ENCODE measurements around the gene PIAS1.
A peak's percentile ranks its signal among the peaks of the same experiment; 100 is the strongest.

PIAS1 gene

DNA sequence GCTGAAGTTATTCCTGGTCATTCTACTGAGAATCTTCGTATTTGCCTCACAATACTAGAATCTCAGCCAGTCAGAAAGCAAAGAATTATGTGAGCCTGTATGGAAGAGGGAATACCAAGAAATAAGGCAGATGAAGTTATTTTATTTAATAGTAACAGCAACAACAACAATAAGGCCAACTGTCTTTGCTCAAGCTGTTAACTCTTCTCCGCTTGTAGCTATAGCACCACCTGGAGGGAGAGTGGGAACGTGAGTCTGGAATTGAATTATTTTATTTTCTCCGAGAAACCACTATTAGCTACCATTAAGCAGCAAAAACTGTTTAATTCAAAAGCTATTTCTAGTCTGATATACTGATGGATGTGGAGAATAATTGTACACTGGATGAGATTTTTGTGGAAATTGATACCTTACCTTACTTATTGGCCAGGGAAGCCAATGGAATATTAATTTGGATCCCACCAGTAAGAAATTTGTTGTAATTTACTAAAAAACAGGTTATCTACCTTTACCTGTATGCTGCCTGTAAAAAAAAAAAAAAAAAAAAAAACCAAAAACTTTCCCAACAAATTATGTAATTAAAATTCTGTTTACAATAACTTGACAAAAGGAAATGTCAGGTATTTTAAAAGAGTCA lies 100.9 kb downstream of the PIAS1 start:
- no peaks in the 10 kb centered on the region for H3K27me3 ChIP-seq (ENCODE audit: insufficient read depth, poor library complexity, severe bottlenecking)
- H3K4me3 ChIP-seq (replicated peaks; ENCODE audit: insufficient read depth, low read length) = no peak overlapping the region
- H3K27ac ChIP-seq (replicated peaks) = no peak overlapping the region
- DNase-seq (ENCODE audit: low read depth in 1 of 2, low spot score in 1 of 2) = peak in 1 of 2 experiments; percentile 36
- TF ChIP-seq POLR2AphosphoS5 (IDR thresholded peaks at IDR 0.05; ENCODE audit: low read depth) = no peak
- TF ChIP-seq, protein P1, sequence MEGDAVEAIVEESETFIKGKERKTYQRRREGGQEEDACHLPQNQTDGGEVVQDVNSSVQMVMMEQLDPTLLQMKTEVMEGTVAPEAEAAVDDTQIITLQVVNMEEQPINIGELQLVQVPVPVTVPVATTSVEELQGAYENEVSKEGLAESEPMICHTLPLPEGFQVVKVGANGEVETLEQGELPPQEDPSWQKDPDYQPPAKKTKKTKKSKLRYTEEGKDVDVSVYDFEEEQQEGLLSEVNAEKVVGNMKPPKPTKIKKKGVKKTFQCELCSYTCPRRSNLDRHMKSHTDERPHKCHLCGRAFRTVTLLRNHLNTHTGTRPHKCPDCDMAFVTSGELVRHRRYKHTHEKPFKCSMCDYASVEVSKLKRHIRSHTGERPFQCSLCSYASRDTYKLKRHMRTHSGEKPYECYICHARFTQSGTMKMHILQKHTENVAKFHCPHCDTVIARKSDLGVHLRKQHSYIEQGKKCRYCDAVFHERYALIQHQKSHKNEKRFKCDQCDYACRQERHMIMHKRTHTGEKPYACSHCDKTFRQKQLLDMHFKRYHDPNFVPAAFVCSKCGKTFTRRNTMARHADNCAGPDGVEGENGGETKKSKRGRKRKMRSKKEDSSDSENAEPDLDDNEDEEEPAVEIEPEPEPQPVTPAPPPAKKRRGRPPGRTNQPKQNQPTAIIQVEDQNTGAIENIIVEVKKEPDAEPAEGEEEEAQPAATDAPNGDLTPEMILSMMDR (IDR thresholded peaks at IDR 0.05; ENCODE audit: insufficient read depth, low read length) = peak; percentile 60

GRCh38 chr15:68157074-68157473 lies 103.0 kb downstream of the PIAS1 start:
- no peak overlapping the region for H3K4me3 ChIP-seq (replicated peaks; ENCODE audit: insufficient read depth, low read length)
- no peak for DNase-seq (ENCODE audit: low read depth in 1 of 2, low spot score in 1 of 2)
- TF ChIP-seq REST (IDR thresholded peaks at IDR 0.05; ENCODE audit: insufficient replicate concordance, low read depth) (no peak), SPI1 (IDR thresholded peaks at IDR 0.05; ENCODE audit: borderline replicate concordance, low read depth) (no peak), GABPA (IDR thresholded peaks at IDR 0.05; ENCODE audit: low read depth) (no peak), POLR2AphosphoS5 (IDR thresholded peaks at IDR 0.05; ENCODE audit: low read depth) (no peak)
- TF ChIP-seq, protein P1 (IDR thresholded peaks at IDR 0.05; ENCODE audit: insufficient read depth, low read length) = no peak

DNA sequence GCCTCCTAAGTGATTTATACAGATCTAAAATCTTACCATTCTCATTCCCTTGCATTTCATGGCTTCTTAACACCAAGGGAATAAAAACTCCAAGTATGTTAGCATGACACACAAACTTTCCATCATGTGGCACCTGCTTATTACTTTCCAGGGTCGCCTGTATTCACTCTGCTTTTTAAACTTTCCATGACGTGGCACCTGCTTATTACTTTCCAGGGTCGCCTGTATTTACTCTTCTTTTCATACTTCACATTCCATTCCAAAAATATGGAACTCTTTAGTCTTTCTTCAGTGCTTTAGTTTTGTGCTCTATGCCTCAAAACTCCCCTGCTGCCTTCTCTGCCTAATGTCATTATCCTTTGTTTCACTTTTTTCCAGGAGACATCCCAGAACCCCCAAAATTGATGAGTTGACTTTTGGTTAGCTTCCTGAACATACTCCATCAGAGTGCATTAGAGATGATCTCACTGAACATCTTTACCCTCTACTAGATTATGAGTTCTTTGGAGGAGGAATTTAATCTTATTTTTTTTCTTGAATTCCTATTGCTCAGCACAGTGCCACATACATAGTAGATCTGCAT lies 104.0 kb downstream of the PIAS1 start:
- Histone ChIP-seq H3K27me3 (ENCODE audit: insufficient read depth, poor library complexity, severe bottlenecking) (no peaks in the 10 kb centered on the region), H3K27ac (replicated peaks) (no peak overlapping the region)
- TF ChIP-seq POLR2AphosphoS5 (IDR thresholded peaks at IDR 0.05; ENCODE audit: low read depth) = no peak
- no peak for TF ChIP-seq GABPA (IDR thresholded peaks at IDR 0.05; ENCODE audit: low read depth)
- TF ChIP-seq REST (IDR thresholded peaks at IDR 0.05; ENCODE audit: insufficient replicate concordance, low read depth) = no peak
- no peak for TF ChIP-seq SPI1 (IDR thresholded peaks at IDR 0.05; ENCODE audit: borderline replicate concordance, low read depth)
- TF ChIP-seq, protein P1 (IDR thresholded peaks at IDR 0.05; ENCODE audit: insufficient read depth, low read length) = no peak

More at GRCh38 chr15:68157074-68157473, 103.0 kb downstream of the PIAS1 start:
- no peak overlapping the region for H3K27ac ChIP-seq (replicated peaks)
- H3K27me3 ChIP-seq (ENCODE audit: insufficient read depth, poor library complexity, severe bottlenecking) = no peaks in the 10 kb centered on the region

More for the DNA sequence above, 104.0 kb downstream of the PIAS1 start:
- no peak for DNase-seq (ENCODE audit: low read depth in 1 of 2, low spot score in 1 of 2)
- H3K4me3 ChIP-seq (replicated peaks; ENCODE audit: insufficient read depth, low read length) = no peak overlapping the region
